GM10248 (cell line): ENCODE results near the gene SCARF1.
"Not testable (repeated sequence)": the region's sequence is repeated elsewhere in the genome, so short reads cannot be mapped to it uniquely, and the experiment has no call there.

Experiments
- CTCF ChIA-PET: fragments of 300-600 bp; sonication (Branson Sonifier 250); formaldehyde crosslinking; extraction: SDS; loops from one replicate; lab custom pipeline; 2021; ENCODE audit warnings: antibody characterized with exemption; lab: Yijun Ruan, JAX
- POLR2A ChIA-PET: fragments of 350-650 bp; sonication (Branson Sonifier 250); formaldehyde crosslinking; extraction: SDS; loops from one replicate; lab custom pipeline; 2020; ENCODE audit warnings: antibody characterized with exemption; lab: Yijun Ruan, JAX
- DNase-seq: peaks from one replicate; pipeline ENCODE4 v3.0.0; 2012; ENCODE audit errors: extremely low spot score
- CTCF ChIP-seq: IDR thresholded peaks from 2 replicates; pipeline ENCODE4 v1.5.1; 2012; ENCODE audit warnings: mild to moderate bottlenecking, low read depth; ENCODE audit errors: extremely low read depth, missing control alignments, control extremely low read depth

Gene SCARF1

GRCh38 chr17:1684378-1685189 lies 39.1 kb upstream of the SCARF1 start, which contains the start of gene PRPF8:
PRPF8 (minus strand) TSS chr17:1684867; CDS start chr17:1684571, 296 bp downstream.
- peak; percentile 100 for DNase-seq
- TF ChIP-seq CTCF: no peak
- ChIA-PET CTCF (interaction anchor here (1.3 to 2.1 kb wide), 8 partner anchors 8 to 110 kb away, joined by 3 to 9 read pairs (median 5); partner anchors contain the start of gene RILP), POLR2A (interaction anchor here (1.0 kb wide), 1 partner anchor 32 kb away, joined by 3 read pairs; no protein-coding TSS in a partner anchor)

GRCh38 chr17:1683459-1683858 lies 37.9 kb upstream of the SCARF1 start:
- no peak for DNase-seq
- POLR2A ChIA-PET: no interaction called here
- CTCF ChIA-PET: interaction anchor here (1.1 to 2.1 kb wide), 9 partner anchors 9 to 109 kb away, joined by 3 to 9 read pairs (median 4); partner anchors contain the start of gene RILP
- no peak for TF ChIP-seq CTCF

- TF ChIP-seq CTCF: no peak
- POLR2A ChIA-PET: interaction anchor here (0.6 to 0.7 kb wide), 2 partner anchors 8 to 24 kb away, joined by 3 to 6 read pairs; no protein-coding TSS in a partner anchor
- CTCF ChIA-PET: interaction anchor here (1.4 kb wide), 1 partner anchor 27 kb away, joined by 3 read pairs; the partner anchor contains the start of gene RILP
- DNase-seq: no peak
Measured at GRCh38 chr17:1676401-1676800, 30.9 kb upstream of the SCARF1 start.

GRCh38 chr17:1673041-1673785 lies 27.7 kb upstream of the SCARF1 start:
- POLR2A ChIA-PET: interaction anchor here (0.7 kb wide), 1 partner anchor 25 kb away, joined by 3 read pairs; no protein-coding TSS in a partner anchor
- DNase-seq: no peak
- CTCF ChIA-PET: interaction anchor here (0.6 to 7.2 kb wide), 4 partner anchors 8 to 99 kb away, joined by 3 to 45 read pairs (median 5); partner anchors contain the start of genes PRPF8 and RILP
- TF ChIP-seq CTCF: no peak

- ChIA-PET CTCF (interaction anchor here (2.0 kb wide), 1 partner anchor 15 kb away, joined by 8 read pairs; the partner anchor contains the start of gene RILP), POLR2A (interaction anchor here (0.7 kb wide), 2 partner anchors 371 to 491 kb away, joined by 5 to 19 read pairs; no protein-coding TSS in a partner anchor)
Measured at GRCh38 chr17:1663934-1664333, 18.4 kb upstream of the SCARF1 start.

GRCh38 chr17:1661045-1661444 lies 15.5 kb upstream of the SCARF1 start:
- CTCF ChIA-PET: interaction anchor here (1.2 to 5.1 kb wide), 4 partner anchors 8 to 20 kb away, joined by 5 to 38 read pairs (median 23); partner anchors contain the start of gene RILP
- no peak for TF ChIP-seq CTCF
- POLR2A ChIA-PET: interaction anchor here (1.2 to 2.7 kb wide), 2 partner anchors 8 to 12 kb away, joined by 4 to 9 read pairs; partner anchors contain the start of gene RILP
- no peak for DNase-seq

More at GRCh38 chr17:1663934-1664333, 18.4 kb upstream of the SCARF1 start:
- not testable (repeated sequence) for DNase-seq
